AG09309 (cell line): ENCODE results near the gene ZNF236.

Experiments used
- DNase-seq: peaks from one replicate; pipeline ENCODE4 v3.0.0-alpha.2; 2010; ENCODE audit warnings: low read depth
- H3K4me3 ChIP-seq: 2 replicates; pipeline ENCODE4 v1.5.1; 2011; ENCODE audit warnings: mild to moderate bottlenecking, low read depth, low read length, moderate library complexity; ENCODE audit not compliant: control insufficient read depth
- TF ChIP-seq, protein P1 (sequence below): IDR thresholded peaks from 2 replicates; pipeline ENCODE4 v1.5.1; 2011; ENCODE audit warnings: mild to moderate bottlenecking, low read depth, low read length, inconsistent platforms; ENCODE audit not compliant: insufficient read depth, control insufficient read depth; ENCODE audit errors: missing control alignments

ZNF236 gene

DNA sequence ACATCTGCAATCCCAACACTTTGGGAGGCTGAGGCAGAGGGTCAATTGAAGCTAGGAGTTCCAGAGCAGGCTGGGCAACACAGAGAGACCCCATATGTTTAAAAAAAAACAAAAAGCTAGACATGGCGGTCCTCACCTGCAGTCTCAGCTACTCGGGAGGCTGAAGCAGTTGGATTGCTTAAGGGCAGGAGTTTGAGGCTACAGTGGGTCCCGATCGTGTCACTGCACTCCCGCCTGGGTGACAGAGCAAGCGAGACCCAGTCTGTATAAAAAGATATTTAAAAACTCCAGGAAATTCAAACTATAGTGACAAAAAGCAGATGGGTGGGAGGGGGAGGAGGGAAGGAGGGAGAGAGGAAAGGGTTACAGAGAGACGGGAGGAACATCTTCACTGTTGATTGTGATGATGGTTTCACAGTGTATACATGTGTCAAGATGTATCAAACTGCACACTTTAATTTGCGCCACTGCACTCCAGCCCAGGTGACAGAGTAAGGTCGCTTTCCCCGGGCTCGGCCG, 942 bp upstream of the ZNF236 start:
- H3K4me3 ChIP-seq = peak overlapping the region; percentile 78
- TF ChIP-seq, protein P1, sequence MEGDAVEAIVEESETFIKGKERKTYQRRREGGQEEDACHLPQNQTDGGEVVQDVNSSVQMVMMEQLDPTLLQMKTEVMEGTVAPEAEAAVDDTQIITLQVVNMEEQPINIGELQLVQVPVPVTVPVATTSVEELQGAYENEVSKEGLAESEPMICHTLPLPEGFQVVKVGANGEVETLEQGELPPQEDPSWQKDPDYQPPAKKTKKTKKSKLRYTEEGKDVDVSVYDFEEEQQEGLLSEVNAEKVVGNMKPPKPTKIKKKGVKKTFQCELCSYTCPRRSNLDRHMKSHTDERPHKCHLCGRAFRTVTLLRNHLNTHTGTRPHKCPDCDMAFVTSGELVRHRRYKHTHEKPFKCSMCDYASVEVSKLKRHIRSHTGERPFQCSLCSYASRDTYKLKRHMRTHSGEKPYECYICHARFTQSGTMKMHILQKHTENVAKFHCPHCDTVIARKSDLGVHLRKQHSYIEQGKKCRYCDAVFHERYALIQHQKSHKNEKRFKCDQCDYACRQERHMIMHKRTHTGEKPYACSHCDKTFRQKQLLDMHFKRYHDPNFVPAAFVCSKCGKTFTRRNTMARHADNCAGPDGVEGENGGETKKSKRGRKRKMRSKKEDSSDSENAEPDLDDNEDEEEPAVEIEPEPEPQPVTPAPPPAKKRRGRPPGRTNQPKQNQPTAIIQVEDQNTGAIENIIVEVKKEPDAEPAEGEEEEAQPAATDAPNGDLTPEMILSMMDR = no peak
- no peak for DNase-seq

DNA sequence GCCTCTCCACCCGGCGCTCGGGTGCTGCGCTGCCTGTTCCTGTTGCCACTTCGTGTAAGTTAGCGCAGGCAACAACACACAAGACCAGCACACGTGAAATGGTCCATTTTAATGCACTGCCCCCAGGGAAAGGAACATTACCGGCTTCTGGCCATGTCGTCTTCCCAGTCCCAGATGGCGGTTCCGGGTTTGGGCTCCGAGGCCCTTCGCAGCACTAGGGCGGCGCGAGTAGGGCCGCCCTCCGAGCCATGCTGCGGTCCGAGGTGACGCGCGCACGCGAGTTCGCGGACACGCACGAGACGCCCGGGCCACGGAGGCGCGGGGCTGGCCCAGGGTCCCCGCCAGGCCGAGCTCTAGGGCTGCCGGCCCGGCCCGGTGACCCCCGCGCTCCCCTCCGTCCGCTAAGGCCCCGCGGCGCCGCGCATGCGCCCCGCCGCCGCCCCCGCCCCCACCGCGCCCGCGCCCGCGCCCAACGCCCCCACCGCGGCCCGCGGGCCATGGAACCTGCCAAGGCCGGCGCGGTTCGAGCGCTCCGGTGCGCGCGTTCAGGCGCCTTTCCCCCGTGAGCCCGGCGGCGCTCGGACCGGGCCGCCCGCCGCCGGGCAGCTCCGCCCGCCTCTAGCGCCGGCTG, 367 bp upstream of the ZNF236 start:
- TF ChIP-seq, protein P1 = no peak
- H3K4me3 ChIP-seq = peak overlapping the region; percentile 78
- no peak for DNase-seq

DNA sequence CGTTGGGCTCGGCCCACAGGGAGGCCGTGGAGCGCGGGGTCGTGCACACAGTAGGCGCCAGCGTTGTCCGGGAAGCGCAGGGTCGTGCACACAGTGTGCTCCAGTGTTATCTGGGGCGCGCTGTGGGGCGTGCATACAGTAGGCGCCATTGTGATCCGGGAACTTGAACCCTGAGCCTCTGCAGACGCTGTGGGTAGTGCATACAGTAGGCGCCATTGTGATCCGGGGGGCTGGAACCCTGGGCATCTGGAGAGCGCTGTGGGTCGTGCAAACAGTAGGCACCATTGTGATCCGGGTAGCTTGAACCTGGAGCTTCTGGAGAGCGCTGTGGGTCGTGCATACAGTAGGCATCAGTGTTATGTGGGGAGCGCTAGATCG, 793 bp downstream of the ZNF236 start:
- TF ChIP-seq, protein P1 = no peak
- no peak for DNase-seq
- H3K4me3 ChIP-seq = peak overlapping the region; percentile 68

- peak overlapping the region; percentile 68 for H3K4me3 ChIP-seq
- TF ChIP-seq, protein P1 = peak; percentile 8
- DNase-seq = no peak
Measured at GRCh38 chr18:76823587-76824011, 1.2 kb downstream of the ZNF236 start.

DNA sequence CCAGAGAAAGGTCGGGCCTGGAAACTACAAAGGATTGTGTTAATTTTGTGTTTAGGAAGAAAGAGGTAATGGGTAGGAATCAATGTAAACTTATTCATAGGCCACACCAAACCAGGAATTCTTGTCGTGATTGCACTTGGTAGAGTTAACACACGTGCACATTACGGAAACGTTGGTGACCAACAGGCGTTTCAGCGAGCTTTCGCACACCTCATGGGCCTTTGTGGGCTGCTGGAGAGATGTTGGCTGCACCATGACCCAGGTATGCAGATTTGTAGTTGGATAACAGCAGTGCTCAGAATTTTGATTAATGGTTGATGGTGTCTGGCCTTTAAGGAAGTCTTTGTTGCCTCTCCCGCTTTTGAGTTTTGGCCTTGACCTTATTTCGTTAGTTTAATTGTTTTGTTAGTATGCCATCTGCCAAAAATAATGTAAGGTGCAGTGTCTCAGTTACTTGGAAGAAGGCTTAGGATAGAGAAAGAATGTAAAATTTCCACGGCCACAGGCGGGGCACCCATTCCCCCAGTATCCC, 1.9 kb downstream of the ZNF236 start:
- TF ChIP-seq, protein P1 = no peak

DNA sequence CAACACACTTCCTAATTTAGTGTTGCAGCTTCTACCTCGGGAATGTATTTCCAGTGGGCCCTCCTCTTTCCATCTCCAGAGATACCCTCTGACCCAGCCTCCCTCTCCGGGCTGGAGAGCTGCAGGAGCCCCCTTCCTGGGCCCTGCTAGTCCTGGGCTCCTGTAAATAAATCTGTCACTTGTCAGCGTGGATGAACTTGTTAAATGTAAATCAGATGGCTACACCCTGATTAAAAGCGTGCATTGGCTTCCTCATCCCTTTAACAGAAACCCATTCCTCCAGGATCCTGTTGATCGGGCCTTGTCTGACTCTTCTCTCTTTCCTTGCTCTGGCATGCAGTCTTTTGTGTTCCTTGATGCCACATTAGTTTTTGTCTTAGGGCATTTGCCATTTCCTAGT, 2.4 kb downstream of the ZNF236 start:
- TF ChIP-seq, protein P1 = no peak
- no peak for DNase-seq
- H3K4me3 ChIP-seq = no peak overlapping the region

More for the DNA sequence above, 1.9 kb downstream of the ZNF236 start:
- no peak overlapping the region for H3K4me3 ChIP-seq
- DNase-seq = no peak
